Neural cell (in vitro differentiated cells): ENCODE measurements around the gene FUT9. TPM values are rescaled to one million over a fixed set of nuclear protein-coding genes. Genes with fewer than 3 reads are reported as not detected.

Experiments
- H2AFZ ChIP-seq: fragments of 200-600, 300-800 bp; sonication (generic), shearing (Covaris generic); 2 replicates; pipeline ENCODE4 v1.6.0; 2014; ENCODE audit warnings: low read depth, mild to moderate bottlenecking, antibody characterized with exemption, low read length, moderate library complexity
- H3F3A ChIP-seq: fragments of 200-600 bp; shearing (Covaris generic); 2 replicates; pipeline ENCODE4 v1.6.1; 2016; ENCODE audit warnings: mild to moderate bottlenecking, moderate library complexity, mixed read lengths, antibody characterized with exemption, low read length; ENCODE audit not compliant: insufficient read depth, poor library complexity, severe bottlenecking
- H3K27ac ChIP-seq: fragments of 200-600, 300-800 bp; sonication (generic), shearing (Covaris generic); 2 replicates; pipeline ENCODE4 v1.5.1; 2014; ENCODE audit warnings: mild to moderate bottlenecking, low read length, moderate library complexity
- H3K27me3 ChIP-seq: fragments of 300-800, 200-600 bp; sonication (generic), shearing (Covaris generic); 2 replicates; pipeline ENCODE4 v1.6.0; 2014; ENCODE audit warnings: mild to moderate bottlenecking, low read depth, low read length, moderate library complexity; ENCODE audit not compliant: insufficient read depth
- H3K36me3 ChIP-seq: fragments of 300-800, 200-600 bp; sonication (generic), shearing (Covaris generic); 2 replicates; pipeline ENCODE4 v1.5.1; 2014; ENCODE audit warnings: mild to moderate bottlenecking, antibody characterized with exemption, low read length, moderate library complexity; ENCODE audit not compliant: insufficient read depth
- H3K4me2 ChIP-seq: fragments of 300-800, 200-600 bp; sonication (generic), shearing (Covaris generic); 2 replicates; pipeline ENCODE4 v1.6.0; 2014; ENCODE audit warnings: mild to moderate bottlenecking, low read length
- H3K4me3 ChIP-seq: fragments of 300-800, 200-600 bp; sonication (generic), shearing (Covaris generic); 2 replicates; pipeline ENCODE4 v1.5.1; 2014; ENCODE audit warnings: mild to moderate bottlenecking, low read length, moderate library complexity
- H3K79me2 ChIP-seq: fragments of 200-600 bp; shearing (Covaris generic); replicated peaks from 2 replicates; pipeline ENCODE4 v1.6.0; 2014; ENCODE audit warnings: mild to moderate bottlenecking, low read length, moderate library complexity; ENCODE audit not compliant: insufficient read depth
- H3K9ac ChIP-seq: fragments of 300-800, 200-600 bp; sonication (generic), shearing (Covaris generic); 2 replicates; pipeline ENCODE4 v1.6.1; 2016; ENCODE audit warnings: mild to moderate bottlenecking, low read length, mixed read lengths
- H3K9me2 ChIP-seq: fragments of 200-600 bp; shearing (Covaris generic); 2 replicates; pipeline ENCODE4 v1.6.1; 2016; ENCODE audit warnings: mild to moderate bottlenecking, low read length, mixed read lengths; ENCODE audit not compliant: insufficient read depth
- H3K9me3 ChIP-seq: fragments of 200-600, 300-800 bp; sonication (generic), shearing (Covaris generic); 2 replicates; pipeline ENCODE4 v1.6.1; 2016; ENCODE audit warnings: mild to moderate bottlenecking, mixed run types, low read length, moderate library complexity, mixed read lengths
- H4K20me1 ChIP-seq: fragments of 200-600 bp; shearing (Covaris generic); 2 replicates; pipeline ENCODE4 v1.6.1; 2016; ENCODE audit warnings: mild to moderate bottlenecking, mixed run types; ENCODE audit not compliant: insufficient read depth
- CTCF ChIP-seq: fragments of 450-650 bp; IDR thresholded peaks from 2 replicates; pipeline ENCODE4 v1.5.1; 2014; ENCODE audit warnings: antibody characterized with exemption, mild to moderate bottlenecking, moderate library complexity; ENCODE audit not compliant: poor library complexity, severe bottlenecking
- EP300 ChIP-seq: fragments of 450-650 bp; conservative IDR thresholded peaks from 2 replicates; pipeline ENCODE4 v1.6.1; 2014; ENCODE audit warnings: antibody characterized with exemption, mild to moderate bottlenecking, moderate library complexity; ENCODE audit not compliant: poor library complexity, severe bottlenecking
- EZH2 ChIP-seq: fragments of 200-600, 300-800 bp; shearing (Covaris generic), sonication (generic); IDR thresholded peaks from 2 replicates; pipeline ENCODE4 v1.6.1; 2014; ENCODE audit warnings: antibody characterized with exemption, low read length, borderline replicate concordance, mild to moderate bottlenecking; ENCODE audit not compliant: insufficient read depth, poor library complexity, severe bottlenecking
- MXI1 ChIP-seq: fragments of 450-650 bp; conservative IDR thresholded peaks from 2 replicates; pipeline ENCODE4 v1.6.1; 2014; ENCODE audit warnings: antibody characterized with exemption, mild to moderate bottlenecking; ENCODE audit not compliant: poor library complexity, severe bottlenecking
- POLR2AphosphoS5 ChIP-seq: IDR thresholded peaks from 2 replicates; pipeline ENCODE4 v1.6.1; 2012
- RAD21 ChIP-seq: fragments of 450-650 bp; conservative IDR thresholded peaks from 2 replicates; pipeline ENCODE4 v1.6.1; 2014; ENCODE audit warnings: antibody characterized with exemption, mild to moderate bottlenecking, moderate library complexity
- SMC3 ChIP-seq: fragments of 450-650 bp; conservative IDR thresholded peaks from 2 replicates; pipeline ENCODE4 v1.6.1; 2014; ENCODE audit warnings: antibody characterized with exemption, mild to moderate bottlenecking, moderate library complexity; ENCODE audit not compliant: poor library complexity
- TAF1 ChIP-seq: IDR thresholded peaks from 2 replicates; pipeline ENCODE4 v1.6.1; 2012; ENCODE audit warnings: low read depth
- polyA plus RNA-seq: library from polyadenylated mRNA; depleted of rRNA; stranded (reverse); fragments of >200 nt; gene quantifications from 2 replicates; pipeline ENCODE4 v1.2.3, GENCODE V29; 2014
- TF ChIP-seq, protein P1 (sequence below): IDR thresholded peaks from 2 replicates; pipeline ENCODE4 v1.6.1; 2012; ENCODE audit warnings: borderline replicate concordance

FUT9 gene
- polyA plus RNA-seq, 1 donor from 2014 or later: 18.5 TPM

DNA sequence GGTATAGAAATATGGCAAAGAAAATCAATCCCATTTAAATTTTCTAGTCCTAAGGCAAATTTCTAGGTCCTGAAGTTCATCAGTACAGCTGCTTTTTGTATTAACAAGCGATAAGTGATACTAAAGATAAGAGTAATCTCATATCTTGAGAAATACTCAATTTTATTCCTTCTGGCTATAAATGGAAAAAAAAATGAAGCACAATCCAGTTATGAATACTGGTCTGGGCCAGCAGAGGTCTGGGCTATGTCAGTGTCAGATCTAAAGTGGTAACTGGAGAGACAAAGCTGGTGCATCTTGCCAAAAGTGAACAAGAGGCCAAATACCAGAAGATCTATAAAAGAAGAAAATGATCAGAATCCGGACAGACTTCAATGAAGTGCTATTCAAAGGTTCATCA is 126.4 kb downstream of the FUT9 start:
- no peaks in the 10 kb centered on the region for H4K20me1 ChIP-seq
- no peak for TF ChIP-seq EP300
- no peak overlapping the region for H3K4me3 ChIP-seq
- H3K9ac ChIP-seq: no peak overlapping the region
- no peak overlapping the region for H2AFZ ChIP-seq
- H3K4me2 ChIP-seq: no peak overlapping the region
- H3K9me2 ChIP-seq: no peaks in the 10 kb centered on the region
- no peaks in the 10 kb centered on the region for H3K27me3 ChIP-seq
- no peaks in the 10 kb centered on the region for H3F3A ChIP-seq
- no peak overlapping the region for H3K27ac ChIP-seq
- no peaks in the 10 kb centered on the region for H3K36me3 ChIP-seq
- H3K9me3 ChIP-seq: peaks cover 4% of the 10 kb centered on the region
- H3K79me2 ChIP-seq: no peaks in the 10 kb centered on the region

GRCh38 chr6:96150431-96150830 is 134.7 kb downstream of the FUT9 start:
- no peaks in the 10 kb centered on the region for H3K79me2 ChIP-seq
- no peaks in the 10 kb centered on the region for H3K9me2 ChIP-seq
- H3K4me3 ChIP-seq: no peak overlapping the region
- no peaks in the 10 kb centered on the region for H3F3A ChIP-seq
- no peak overlapping the region for H3K27ac ChIP-seq
- no peak overlapping the region for H3K4me2 ChIP-seq
- TF ChIP-seq SMC3 (no peak), TAF1 (no peak), CTCF (no peak), RAD21 (no peak), MXI1 (no peak), POLR2AphosphoS5 (no peak), EP300 (no peak), EZH2 (no peak)
- TF ChIP-seq, protein P1, sequence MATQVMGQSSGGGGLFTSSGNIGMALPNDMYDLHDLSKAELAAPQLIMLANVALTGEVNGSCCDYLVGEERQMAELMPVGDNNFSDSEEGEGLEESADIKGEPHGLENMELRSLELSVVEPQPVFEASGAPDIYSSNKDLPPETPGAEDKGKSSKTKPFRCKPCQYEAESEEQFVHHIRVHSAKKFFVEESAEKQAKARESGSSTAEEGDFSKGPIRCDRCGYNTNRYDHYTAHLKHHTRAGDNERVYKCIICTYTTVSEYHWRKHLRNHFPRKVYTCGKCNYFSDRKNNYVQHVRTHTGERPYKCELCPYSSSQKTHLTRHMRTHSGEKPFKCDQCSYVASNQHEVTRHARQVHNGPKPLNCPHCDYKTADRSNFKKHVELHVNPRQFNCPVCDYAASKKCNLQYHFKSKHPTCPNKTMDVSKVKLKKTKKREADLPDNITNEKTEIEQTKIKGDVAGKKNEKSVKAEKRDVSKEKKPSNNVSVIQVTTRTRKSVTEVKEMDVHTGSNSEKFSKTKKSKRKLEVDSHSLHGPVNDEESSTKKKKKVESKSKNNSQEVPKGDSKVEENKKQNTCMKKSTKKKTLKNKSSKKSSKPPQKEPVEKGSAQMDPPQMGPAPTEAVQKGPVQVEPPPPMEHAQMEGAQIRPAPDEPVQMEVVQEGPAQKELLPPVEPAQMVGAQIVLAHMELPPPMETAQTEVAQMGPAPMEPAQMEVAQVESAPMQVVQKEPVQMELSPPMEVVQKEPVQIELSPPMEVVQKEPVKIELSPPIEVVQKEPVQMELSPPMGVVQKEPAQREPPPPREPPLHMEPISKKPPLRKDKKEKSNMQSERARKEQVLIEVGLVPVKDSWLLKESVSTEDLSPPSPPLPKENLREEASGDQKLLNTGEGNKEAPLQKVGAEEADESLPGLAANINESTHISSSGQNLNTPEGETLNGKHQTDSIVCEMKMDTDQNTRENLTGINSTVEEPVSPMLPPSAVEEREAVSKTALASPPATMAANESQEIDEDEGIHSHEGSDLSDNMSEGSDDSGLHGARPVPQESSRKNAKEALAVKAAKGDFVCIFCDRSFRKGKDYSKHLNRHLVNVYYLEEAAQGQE: no peak
- no peaks in the 10 kb centered on the region for H3K9me3 ChIP-seq
- no peaks in the 10 kb centered on the region for H3K27me3 ChIP-seq
- no peaks in the 10 kb centered on the region for H4K20me1 ChIP-seq
- no peak overlapping the region for H3K9ac ChIP-seq
- no peaks in the 10 kb centered on the region for H3K36me3 ChIP-seq
- H2AFZ ChIP-seq: no peak overlapping the region

GRCh38 chr6:96151707-96152106 is 135.9 kb downstream of the FUT9 start:
- no peaks in the 10 kb centered on the region for H3F3A ChIP-seq
- no peak overlapping the region for H3K9ac ChIP-seq
- no peaks in the 10 kb centered on the region for H3K27me3 ChIP-seq
- no peak overlapping the region for H3K27ac ChIP-seq
- TF ChIP-seq MXI1: no peak
- TF ChIP-seq RAD21: no peak
- no peak for TF ChIP-seq TAF1
- H3K36me3 ChIP-seq: no peaks in the 10 kb centered on the region
- no peaks in the 10 kb centered on the region for H3K9me3 ChIP-seq
- no peaks in the 10 kb centered on the region for H4K20me1 ChIP-seq
- no peak overlapping the region for H2AFZ ChIP-seq
- no peak overlapping the region for H3K4me2 ChIP-seq
- H3K4me3 ChIP-seq: no peak overlapping the region
- no peaks in the 10 kb centered on the region for H3K9me2 ChIP-seq
- no peaks in the 10 kb centered on the region for H3K79me2 ChIP-seq
